GM23248 (cell line): ENCODE measurements around the gene PRKCE.

Experiments used
- EZH2 ChIP-seq: fragments of 200-600 bp; sonication (generic); IDR thresholded peaks from 2 replicates; pipeline ENCODE4 v1.6.1; 2018; ENCODE audit warnings: antibody characterized with exemption, mild to moderate bottlenecking; ENCODE audit not compliant: insufficient read depth, poor library complexity, severe bottlenecking
- EZH2phosphoT487 ChIP-seq: fragments of 200-600 bp; sonication (generic); IDR thresholded peaks from 2 replicates; pipeline ENCODE4 v1.6.1; 2018; ENCODE audit warnings: antibody characterized with exemption, moderate library complexity, mild to moderate bottlenecking, low read depth; ENCODE audit not compliant: insufficient read depth

GRCh38 chr2:45774688-45775244 lies 123.3 kb downstream of the PRKCE start:
- TF ChIP-seq EZH2 = no peak
- no peak for TF ChIP-seq EZH2phosphoT487
